Measurements from ENCODE around the gene THAP3.
"Not testable (repeated sequence)": the region's sequence is repeated elsewhere in the genome, so short reads cannot be mapped to it uniquely, and the experiment has no call there.

THAP3 gene

DNA sequence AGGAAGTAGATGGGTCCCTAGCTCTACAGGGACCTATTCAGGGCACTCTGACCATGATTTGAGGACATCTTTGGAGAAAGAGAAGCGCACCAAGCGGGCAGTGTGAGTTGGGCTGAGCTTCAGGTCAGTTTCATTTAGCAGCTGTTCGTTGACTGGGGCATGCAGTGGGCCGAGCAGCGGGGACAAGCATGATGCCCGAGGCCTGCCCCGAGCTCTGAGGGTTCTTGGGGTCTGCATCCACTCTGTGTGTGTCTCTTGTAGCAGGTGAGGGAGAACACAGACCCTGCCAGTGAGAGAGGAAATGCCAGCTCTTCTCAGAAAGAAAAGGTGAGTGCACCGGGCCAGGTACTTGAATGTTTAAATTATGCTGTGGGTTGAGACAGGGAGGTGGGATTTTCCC lies 5.4 kb downstream of the THAP3 start:
- no peak overlapping the region for H3K9ac ChIP-seq (ENCODE audit: low read length)
- no peaks in the 10 kb centered on the region for H3K27me3 ChIP-seq (replicated peaks; ENCODE audit: control insufficient read depth, insufficient read depth, low read length)
- H3K4me3 ChIP-seq (ENCODE audit: low read length): no peak overlapping the region
- H3K36me3 ChIP-seq (ENCODE audit: control insufficient read depth, insufficient read depth, low read length, severe bottlenecking): peaks cover 71% of the 10 kb centered on the region
- no peaks in the 10 kb centered on the region for H3K9me3 ChIP-seq (ENCODE audit: control insufficient read depth, low read length)
- peaks cover 9% of the 10 kb centered on the region for H3K4me1 ChIP-seq (ENCODE audit: control insufficient read depth, insufficient read depth, low read length)
- DNase-seq (ENCODE audit: low read depth): no peak

DNA sequence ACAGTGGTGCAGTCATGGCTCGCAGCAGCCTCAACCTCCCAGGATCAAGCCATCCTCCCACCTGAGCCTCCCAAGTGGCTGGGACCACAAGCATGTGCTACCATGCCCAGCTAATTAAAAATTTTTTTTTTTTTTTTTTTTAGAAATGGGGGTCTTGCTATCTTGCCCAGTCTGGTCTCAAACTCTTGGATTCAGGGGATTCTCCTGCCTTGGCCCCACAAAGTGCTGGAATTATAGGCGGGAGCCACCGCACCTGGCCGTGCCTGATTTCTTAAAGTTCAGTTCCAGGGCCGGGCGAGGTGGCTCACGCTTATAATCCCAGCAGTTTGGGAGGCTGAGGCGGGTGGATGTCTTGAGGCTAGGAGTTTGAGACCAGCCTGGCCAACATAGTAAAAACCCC lies 6.4 kb downstream of the THAP3 start:
- no peaks in the 10 kb centered on the region for H3K27me3 ChIP-seq (replicated peaks; ENCODE audit: control insufficient read depth, insufficient read depth, low read length)
- no peak for DNase-seq (ENCODE audit: low read depth)
- no peak overlapping the region for H3K9ac ChIP-seq (ENCODE audit: low read length)
- H3K36me3 ChIP-seq (ENCODE audit: control insufficient read depth, insufficient read depth, low read length, severe bottlenecking): peaks cover 79% of the 10 kb centered on the region
- H3K4me3 ChIP-seq (ENCODE audit: low read length): no peak overlapping the region
- no peaks in the 10 kb centered on the region for H3K9me3 ChIP-seq (ENCODE audit: control insufficient read depth, low read length)
- H3K4me1 ChIP-seq (ENCODE audit: control insufficient read depth, insufficient read depth, low read length): peaks cover 6% of the 10 kb centered on the region

DNA sequence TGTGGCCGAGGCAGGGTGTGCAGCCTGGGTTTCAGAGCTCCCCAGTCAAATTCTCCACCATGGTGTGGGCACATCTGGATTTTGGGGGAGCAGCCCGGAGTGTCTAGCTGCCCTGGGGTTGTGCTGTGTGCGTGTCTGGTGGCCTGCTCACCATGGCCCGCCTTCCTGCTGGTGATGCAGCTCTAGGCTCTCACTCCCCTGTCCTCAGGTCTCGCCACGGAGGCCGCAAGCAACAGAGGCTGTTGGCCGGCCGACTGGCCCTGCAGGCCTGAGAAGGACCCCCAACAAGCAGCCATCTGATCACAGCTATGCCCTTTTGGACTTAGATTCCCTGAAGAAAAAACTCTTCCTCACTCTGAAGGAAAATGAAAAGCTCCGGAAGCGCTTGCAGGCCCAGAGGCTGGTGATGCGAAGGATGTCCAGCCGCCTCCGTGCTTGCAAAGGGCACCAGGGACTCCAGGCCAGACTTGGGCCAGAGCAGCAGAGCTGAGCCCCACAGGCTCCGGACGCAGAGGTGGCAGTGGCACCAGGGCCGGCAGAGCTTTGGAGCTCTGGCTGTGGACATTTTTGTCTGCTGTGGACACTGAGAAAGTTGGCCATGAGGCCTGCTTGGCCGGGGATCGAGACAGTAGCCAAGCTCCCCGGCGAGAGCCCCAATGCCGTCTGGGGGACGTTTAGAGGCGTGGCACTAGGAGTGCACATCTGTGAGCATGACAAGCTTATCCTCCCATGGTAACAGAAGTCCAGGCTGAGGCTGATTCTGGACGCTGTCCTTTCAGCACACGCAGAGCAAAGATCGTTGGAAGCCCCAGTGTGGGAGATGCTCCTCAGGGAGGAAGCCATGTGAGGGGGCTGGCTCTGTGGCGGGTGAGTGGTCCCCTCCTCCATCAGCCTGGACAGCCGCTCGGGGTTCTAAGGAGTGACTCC lies 8.2 kb downstream of the THAP3 start:
- peaks cover 1% of the 10 kb centered on the region for H3K4me1 ChIP-seq (ENCODE audit: control insufficient read depth, insufficient read depth, low read length)
- no peak overlapping the region for H3K9ac ChIP-seq (ENCODE audit: low read length)
- H3K36me3 ChIP-seq (ENCODE audit: control insufficient read depth, insufficient read depth, low read length, severe bottlenecking): peaks cover 84% of the 10 kb centered on the region
- H3K4me3 ChIP-seq (ENCODE audit: low read length): no peak overlapping the region
- no peaks in the 10 kb centered on the region for H3K27me3 ChIP-seq (replicated peaks; ENCODE audit: control insufficient read depth, insufficient read depth, low read length)
- H3K9me3 ChIP-seq (ENCODE audit: control insufficient read depth, low read length): no peaks in the 10 kb centered on the region
- no peak for DNase-seq (ENCODE audit: low read depth)

DNA sequence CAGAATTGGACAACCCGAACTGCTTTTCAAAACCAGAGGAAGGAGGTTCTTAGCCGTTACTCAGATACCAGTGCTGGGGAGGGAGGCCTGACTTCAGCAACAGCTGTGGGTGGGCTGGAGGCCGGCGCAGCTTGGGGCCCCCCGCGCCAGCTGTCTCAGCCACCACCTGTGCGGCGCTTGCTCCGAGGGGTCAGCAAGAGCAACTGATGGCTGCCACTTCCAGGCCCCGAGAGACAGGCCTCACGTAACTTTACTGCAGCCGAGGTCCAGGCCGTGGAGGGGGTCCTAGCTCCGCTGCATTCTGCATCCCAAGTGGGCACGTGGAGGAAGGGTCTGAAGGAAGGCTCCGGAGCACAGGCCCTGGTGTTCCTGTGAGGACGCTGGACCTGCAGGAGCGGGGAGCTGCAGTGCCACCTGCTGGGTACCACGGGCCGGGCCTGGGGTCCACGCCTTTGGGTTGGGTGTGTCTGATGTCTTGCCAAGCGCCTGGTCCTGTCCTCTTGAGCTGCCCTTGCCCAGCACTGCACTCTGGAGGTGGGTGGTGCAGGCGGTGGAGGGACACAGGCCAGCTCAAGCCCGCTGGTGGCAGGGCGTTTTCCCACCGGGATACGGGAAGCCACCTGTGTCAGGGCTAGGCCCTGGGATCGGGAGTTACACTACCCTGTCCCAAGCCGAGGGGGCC lies 9.8 kb downstream of the THAP3 start:
- no peaks in the 10 kb centered on the region for H3K27me3 ChIP-seq (replicated peaks; ENCODE audit: control insufficient read depth, insufficient read depth, low read length)
- H3K4me3 ChIP-seq (ENCODE audit: low read length): no peak overlapping the region
- no peak overlapping the region for H3K9ac ChIP-seq (ENCODE audit: low read length)
- peaks cover 13% of the 10 kb centered on the region for H3K4me1 ChIP-seq (ENCODE audit: control insufficient read depth, insufficient read depth, low read length)
- peaks cover 69% of the 10 kb centered on the region for H3K36me3 ChIP-seq (ENCODE audit: control insufficient read depth, insufficient read depth, low read length, severe bottlenecking)
- peak; percentile 29 for DNase-seq (ENCODE audit: low read depth)
- H3K9me3 ChIP-seq (ENCODE audit: control insufficient read depth, low read length): no peaks in the 10 kb centered on the region

DNA sequence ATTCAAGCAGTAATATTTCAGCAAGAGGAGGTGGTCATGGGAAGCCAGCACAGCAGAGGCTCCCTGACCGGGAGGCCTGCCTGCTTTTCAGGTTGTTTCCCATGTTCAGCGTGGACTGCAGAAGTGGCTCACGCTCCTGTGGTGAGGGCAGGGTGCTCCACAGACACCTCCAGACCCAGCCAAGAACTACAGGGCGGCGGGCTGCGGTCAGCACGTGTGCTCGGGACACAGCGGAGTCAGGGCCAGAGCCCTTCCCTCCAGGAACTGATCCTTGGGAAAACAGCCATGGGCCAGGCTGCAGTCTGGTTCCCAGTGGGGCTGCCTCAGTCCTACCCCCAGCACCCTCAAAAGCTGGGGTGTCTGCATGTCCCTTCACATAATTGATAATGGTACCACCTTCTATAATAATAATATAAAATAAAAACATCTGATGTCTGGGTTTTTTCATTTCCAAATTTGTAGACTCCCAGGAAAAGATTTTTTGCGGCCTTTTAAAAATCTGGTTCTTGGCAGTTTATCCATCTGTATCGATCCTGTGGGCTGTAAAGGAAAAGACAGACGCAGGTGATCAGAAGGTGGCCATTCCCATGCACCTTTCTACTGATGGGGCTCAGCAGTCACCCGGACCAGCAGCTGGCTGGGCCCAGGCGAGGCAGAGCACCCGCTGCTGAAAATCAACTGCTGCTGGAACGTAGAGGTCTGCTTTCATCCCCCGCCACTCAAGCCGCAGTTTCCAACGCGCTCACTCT lies 10.7 kb downstream of the THAP3 start:
- DNase-seq (ENCODE audit: low read depth): no peak
- Histone ChIP-seq H3K36me3 (ENCODE audit: control insufficient read depth, insufficient read depth, low read length, severe bottlenecking) (peaks cover 68% of the 10 kb centered on the region), H3K9me3 (ENCODE audit: control insufficient read depth, low read length) (no peaks in the 10 kb centered on the region), H3K4me1 (ENCODE audit: control insufficient read depth, insufficient read depth, low read length) (peaks cover 13% of the 10 kb centered on the region), H3K9ac (ENCODE audit: low read length) (no peak overlapping the region), H3K4me3 (ENCODE audit: low read length) (no peak overlapping the region), H3K27me3 (replicated peaks; ENCODE audit: control insufficient read depth, insufficient read depth, low read length) (no peaks in the 10 kb centered on the region)

DNA sequence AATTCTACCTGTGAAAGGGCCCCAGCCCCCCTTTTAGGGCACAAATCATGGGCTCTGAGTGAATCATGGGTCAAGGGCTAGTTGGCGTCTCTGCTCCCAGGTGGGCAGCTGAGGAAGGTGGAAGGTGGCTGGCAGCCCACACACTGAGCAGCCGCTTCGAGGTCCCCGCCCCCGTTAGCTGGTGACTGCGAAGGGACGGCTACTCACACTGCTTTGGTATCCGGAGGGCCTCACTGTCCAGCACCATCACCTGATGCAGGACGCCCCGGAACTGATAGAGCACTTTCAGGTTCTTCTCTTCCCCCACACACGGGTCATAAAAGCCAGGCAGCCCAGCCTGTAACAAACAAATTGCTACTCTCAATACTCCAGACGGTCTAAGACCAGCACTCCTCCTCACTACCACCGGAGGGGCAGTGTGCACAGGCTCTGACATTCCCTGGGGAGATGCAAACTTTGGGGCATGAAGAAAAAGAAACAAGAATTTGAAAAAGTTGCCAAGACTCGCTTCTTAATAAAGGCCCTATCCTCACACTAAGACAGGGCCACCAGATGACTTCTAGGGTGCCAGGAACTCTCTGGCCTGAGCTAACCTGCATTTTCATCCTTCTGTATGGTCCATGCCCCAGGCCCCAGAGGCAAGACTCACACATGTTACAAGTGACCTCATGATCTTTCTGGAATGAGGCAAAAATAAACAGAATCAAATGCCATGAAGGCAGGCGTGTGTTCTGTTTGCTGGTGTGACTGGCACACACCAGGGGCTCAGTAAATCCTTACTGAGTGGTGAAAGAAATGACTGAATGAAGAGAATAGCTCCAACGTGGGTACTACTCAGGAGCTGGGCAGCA lies 11.5 kb downstream of the THAP3 start:
- H3K4me1 ChIP-seq (ENCODE audit: control insufficient read depth, insufficient read depth, low read length): peaks cover 13% of the 10 kb centered on the region
- DNase-seq (ENCODE audit: low read depth): peak; percentile 53
- H3K36me3 ChIP-seq (ENCODE audit: control insufficient read depth, insufficient read depth, low read length, severe bottlenecking): peaks cover 64% of the 10 kb centered on the region
- H3K9me3 ChIP-seq (ENCODE audit: control insufficient read depth, low read length): no peaks in the 10 kb centered on the region
- H3K4me3 ChIP-seq (ENCODE audit: low read length): no peak overlapping the region
- H3K9ac ChIP-seq (ENCODE audit: low read length): no peak overlapping the region
- no peaks in the 10 kb centered on the region for H3K27me3 ChIP-seq (replicated peaks; ENCODE audit: control insufficient read depth, insufficient read depth, low read length)

DNA sequence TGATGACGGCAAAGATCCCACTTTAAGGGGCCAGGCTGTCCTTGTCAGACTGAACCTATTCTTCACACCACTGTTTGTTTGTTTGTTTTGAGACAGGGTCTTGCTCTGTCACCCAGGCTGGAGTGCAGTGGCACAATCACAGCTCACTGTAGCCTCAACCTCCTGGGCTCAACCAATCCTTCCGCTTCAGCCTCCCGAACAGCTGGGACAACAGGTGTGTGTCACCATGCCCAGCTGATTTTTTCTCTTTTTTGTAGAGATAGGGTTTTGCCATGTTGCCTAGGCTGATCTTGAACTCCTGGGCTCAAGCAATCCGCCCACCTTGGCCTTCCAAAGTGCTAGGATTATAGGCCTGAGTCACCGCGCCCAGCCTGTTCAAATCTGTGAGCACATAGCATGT lies 12.1 kb downstream of the THAP3 start:
- Histone ChIP-seq H3K4me1 (ENCODE audit: control insufficient read depth, insufficient read depth, low read length) (peaks cover 13% of the 10 kb centered on the region), H3K36me3 (ENCODE audit: control insufficient read depth, insufficient read depth, low read length, severe bottlenecking) (peaks cover 68% of the 10 kb centered on the region)
- H3K9ac ChIP-seq (ENCODE audit: low read length); H3K27me3 ChIP-seq (replicated peaks; ENCODE audit: control insufficient read depth, insufficient read depth, low read length); H3K9me3 ChIP-seq (ENCODE audit: control insufficient read depth, low read length); H3K4me3 ChIP-seq (ENCODE audit: low read length); DNase-seq (ENCODE audit: low read depth): not testable (repeated sequence)

DNA sequence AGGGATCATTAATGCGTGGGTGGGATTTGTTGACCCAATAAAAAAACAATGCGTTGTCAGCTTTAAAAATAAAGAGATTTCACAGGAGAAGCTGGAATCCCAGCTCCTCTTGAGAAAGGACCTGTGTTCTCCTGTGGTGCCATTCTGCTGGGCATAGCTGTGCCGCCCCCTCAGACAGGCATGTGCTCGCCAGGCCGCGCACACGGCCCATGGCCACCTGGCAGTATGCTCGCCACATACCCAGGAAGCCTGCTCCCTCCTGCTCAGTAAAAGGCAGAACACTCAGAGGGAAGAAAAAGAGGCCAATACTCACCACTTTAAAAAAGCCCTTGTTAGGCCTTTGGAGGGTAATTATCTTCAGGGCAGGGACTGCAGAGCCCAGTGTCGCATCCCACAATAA lies 13.1 kb downstream of the THAP3 start:
- DNase-seq (ENCODE audit: low read depth): no peak
- no peaks in the 10 kb centered on the region for H3K27me3 ChIP-seq (replicated peaks; ENCODE audit: control insufficient read depth, insufficient read depth, low read length)
- H3K4me1 ChIP-seq (ENCODE audit: control insufficient read depth, insufficient read depth, low read length): peaks cover 13% of the 10 kb centered on the region
- peak overlapping the region; percentile 65 for H3K9ac ChIP-seq (ENCODE audit: low read length)
- H3K9me3 ChIP-seq (ENCODE audit: control insufficient read depth, low read length): no peaks in the 10 kb centered on the region
- peaks cover 71% of the 10 kb centered on the region for H3K36me3 ChIP-seq (ENCODE audit: control insufficient read depth, insufficient read depth, low read length, severe bottlenecking)
- peak overlapping the region; percentile 42 for H3K4me3 ChIP-seq (ENCODE audit: low read length)

DNA sequence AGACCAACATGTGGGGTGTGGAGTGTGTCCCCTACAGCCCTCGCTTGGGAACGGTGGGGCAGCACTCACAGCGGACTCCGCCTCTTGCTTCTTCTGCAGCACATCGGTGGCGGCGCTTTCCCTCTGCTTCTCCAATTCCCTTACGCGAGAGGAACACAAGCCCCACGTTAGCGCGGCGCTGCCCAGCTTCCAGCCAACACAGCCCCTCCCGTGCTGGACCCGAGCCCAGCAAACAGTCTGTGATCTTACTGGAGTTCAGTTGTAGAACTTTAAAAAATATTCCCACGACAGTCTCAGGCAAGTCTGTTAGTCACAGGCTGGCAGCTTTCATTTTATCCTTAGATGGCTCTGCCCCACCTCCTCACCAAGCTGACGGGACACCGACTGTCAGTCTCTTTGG lies 13.6 kb downstream of the THAP3 start:
- H3K36me3 ChIP-seq (ENCODE audit: control insufficient read depth, insufficient read depth, low read length, severe bottlenecking): peaks cover 71% of the 10 kb centered on the region
- peak overlapping the region; percentile 42 for H3K4me3 ChIP-seq (ENCODE audit: low read length)
- no peaks in the 10 kb centered on the region for H3K27me3 ChIP-seq (replicated peaks; ENCODE audit: control insufficient read depth, insufficient read depth, low read length)
- peak overlapping the region; percentile 65 for H3K9ac ChIP-seq (ENCODE audit: low read length)
- H3K9me3 ChIP-seq (ENCODE audit: control insufficient read depth, low read length): no peaks in the 10 kb centered on the region
- DNase-seq (ENCODE audit: low read depth): no peak
- H3K4me1 ChIP-seq (ENCODE audit: control insufficient read depth, insufficient read depth, low read length): peaks cover 13% of the 10 kb centered on the region

DNA sequence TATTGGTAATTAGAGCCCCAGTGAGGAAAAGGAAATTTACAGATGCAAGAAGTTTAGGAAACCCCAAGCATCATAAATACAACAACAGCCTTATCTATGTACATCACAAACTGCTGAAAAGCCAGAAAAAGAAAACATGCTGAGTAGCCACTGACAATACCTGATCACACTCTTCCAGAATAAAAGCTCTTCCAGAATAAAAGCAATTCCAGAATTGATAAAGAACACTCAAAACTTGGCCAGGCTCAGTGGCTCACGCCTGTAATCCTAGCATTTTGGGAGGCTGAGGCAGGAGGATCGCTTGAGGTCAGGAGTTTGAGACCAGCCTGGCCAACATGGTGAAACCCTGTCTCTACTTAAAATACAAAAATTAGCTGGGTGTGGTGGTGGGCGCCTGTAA lies 16.2 kb downstream of the THAP3 start:
- H3K27me3 ChIP-seq (replicated peaks; ENCODE audit: control insufficient read depth, insufficient read depth, low read length); H3K9me3 ChIP-seq (ENCODE audit: control insufficient read depth, low read length); H3K9ac ChIP-seq (ENCODE audit: low read length); DNase-seq (ENCODE audit: low read depth); H3K4me3 ChIP-seq (ENCODE audit: low read length): not testable (repeated sequence)
- Histone ChIP-seq H3K4me1 (ENCODE audit: control insufficient read depth, insufficient read depth, low read length) (peaks cover 13% of the 10 kb centered on the region), H3K36me3 (ENCODE audit: control insufficient read depth, insufficient read depth, low read length, severe bottlenecking) (peaks cover 70% of the 10 kb centered on the region)
